PC-3 (cell line): ENCODE measurements around the gene MMD. TPM values are rescaled to one million over a fixed set of nuclear protein-coding genes. Genes with fewer than 3 reads are reported as not detected.
A peak's percentile ranks its signal among the peaks of the same experiment; 100 is the strongest.

ENCODE experiments used
- ATAC-seq: fragments of 200-7000 bp; cut with Tn5 transposase; 2 replicates; pipeline ENCODE4 v1.9.1; 2020; ENCODE audit warnings: mild to moderate bottlenecking, moderate library complexity
- BruUV-seq: library from RNA; stranded (reverse); fragments of 400-500 nt; replicated peaks from 2 replicates; lab custom pipeline; 2021; lab: Mats Ljungman, UMichigan
- CTCF ChIA-PET: fragments of 300-600 bp; sonication (Branson Sonifier 250); formaldehyde crosslinking; loops from one replicate; lab custom pipeline; 2022; ENCODE audit warnings: antibody characterized with exemption; lab: Charles Lee
- POLR2A ChIA-PET: fragments of 300-600 bp; sonication (Branson Sonifier 250); formaldehyde crosslinking; loops from one replicate; lab custom pipeline; 2022; ENCODE audit warnings: antibody characterized with exemption; ENCODE audit not compliant: unreplicated experiment; lab: Charles Lee
- DNase-seq: peaks from one replicate; pipeline ENCODE4 v3.0.0-alpha.2; 2015
- H2AFZ ChIP-seq: fragments of 300-600 bp; sonication (generic); 2 replicates; pipeline ENCODE4 v1.6.0; 2016; ENCODE audit warnings: antibody characterized with exemption, low read length
- H3F3A ChIP-seq: fragments of 300-600 bp; sonication (generic); one replicate; pipeline ENCODE4 v1.6.0; 2017; ENCODE audit warnings: antibody characterized with exemption, low read length, control low read depth, mild to moderate bottlenecking; ENCODE audit not compliant: unreplicated experiment
- H3K27ac ChIP-seq: fragments of 300-600 bp; sonication (generic); 2 replicates; pipeline ENCODE4 v1.5.1; 2016; ENCODE audit warnings: mild to moderate bottlenecking, low read length
- H3K27me3 ChIP-seq: fragments of 300-600 bp; sonication (generic); 2 replicates; pipeline ENCODE4 v1.6.1; 2016; ENCODE audit warnings: low read length, mixed read lengths
- H3K36me3 ChIP-seq: fragments of 300-600 bp; sonication (generic); 2 replicates; pipeline ENCODE4 v1.6.1; 2016; ENCODE audit warnings: low read depth, mixed run types, low read length, mixed read lengths
- H3K4me1 ChIP-seq: fragments of 300-600 bp; sonication (generic); 2 replicates; pipeline ENCODE4 v1.5.1; 2016; ENCODE audit warnings: low read length; ENCODE audit not compliant: insufficient read depth
- H3K4me2 ChIP-seq: fragments of 300-600 bp; sonication (generic); 2 replicates; pipeline ENCODE4 v1.6.0; 2016; ENCODE audit warnings: low read length
- H3K4me3 ChIP-seq: fragments of 300-600 bp; sonication (generic); 2 replicates; pipeline ENCODE4 v1.5.1; 2016; ENCODE audit warnings: mild to moderate bottlenecking, low read length, mixed read lengths
- H3K79me2 ChIP-seq: fragments of 300-600 bp; sonication (generic); 2 replicates; pipeline ENCODE4 v1.6.1; 2017; ENCODE audit warnings: low read length, mixed read lengths
- H3K9ac ChIP-seq: fragments of 300-600 bp; sonication (generic); 2 replicates; pipeline ENCODE4 v1.6.0; 2016; ENCODE audit warnings: mild to moderate bottlenecking, low read length
- H3K9me2 ChIP-seq: fragments of 300-600 bp; sonication (generic); replicated peaks from 2 replicates; pipeline ENCODE4 v1.6.1; 2016; ENCODE audit warnings: mixed run types, low read length, mixed read lengths
- H3K9me3 ChIP-seq: fragments of 300-600 bp; sonication (generic); 2 replicates; pipeline ENCODE4 v1.6.1; 2016; ENCODE audit warnings: low read length, mixed read lengths
- H4K20me1 ChIP-seq: fragments of 300-600 bp; sonication (generic); 2 replicates; pipeline ENCODE4 v1.6.1; 2016; ENCODE audit warnings: low read length, mixed read lengths
- EZH2 ChIP-seq: fragments of 300-600 bp; sonication (generic); IDR thresholded peaks from one replicate; pipeline ENCODE4 v1.6.1; 2017; ENCODE audit warnings: antibody characterized with exemption, mild to moderate bottlenecking, low read length; ENCODE audit not compliant: unreplicated experiment
- EZH2phosphoT487 ChIP-seq: fragments of 300-600 bp; sonication (generic); IDR thresholded peaks from 2 replicates; pipeline ENCODE4 v1.6.1; 2018; ENCODE audit warnings: mild to moderate bottlenecking, antibody characterized with exemption, low read length, borderline replicate concordance
- intact Hi-C: fragments of 100-400 bp; cut with micrococcal nuclease; formaldehyde crosslinking; loops from 2 replicates; pipeline ENCODE4 v1.9.0; 2023
- total RNA-seq: library from RNA; depleted of rRNA; stranded (reverse); fragments of >200 nt; gene quantifications from 2 replicates; pipeline ENCODE4 v1.2.3, GENCODE V29; 2014
- TF ChIP-seq, protein P1 (sequence below): fragments of 300-600 bp; sonication (generic); conservative IDR thresholded peaks from 2 replicates; pipeline ENCODE4 v1.5.1; 2017; ENCODE audit warnings: antibody characterized with exemption, low read depth, mild to moderate bottlenecking, low read length

The MMD gene
- total RNA-seq, 1 experiment from 2014 or later, result 24.1 TPM

- Histone ChIP-seq H3K79me2 (no peaks in the 10 kb centered on the region), H3K4me1 (no peaks in the 10 kb centered on the region), H3F3A (no peaks in the 10 kb centered on the region), H3K9me3 (no peaks in the 10 kb centered on the region), H3K27me3 (0 out of 2 replicates have a peak, but pooled peaks cover 4% of the 10 kb centered on the region), H2AFZ (no peak overlapping the region), H3K4me3 (no peak overlapping the region), H3K4me2 (no peak overlapping the region), H3K27ac (no peak overlapping the region), H4K20me1 (no peaks in the 10 kb centered on the region), H3K36me3 (no peaks in the 10 kb centered on the region), H3K9ac (no peak overlapping the region), H3K9me2 (no peaks in the 10 kb centered on the region)
- ChIA-PET CTCF (no interaction called here), POLR2A (no interaction called here)
- intact Hi-C loops, result no loop called here
- ATAC-seq, result no peak
- BruUV-seq, result no TSS peak
- DNase-seq, result no peak
- TF ChIP-seq, protein P1, sequence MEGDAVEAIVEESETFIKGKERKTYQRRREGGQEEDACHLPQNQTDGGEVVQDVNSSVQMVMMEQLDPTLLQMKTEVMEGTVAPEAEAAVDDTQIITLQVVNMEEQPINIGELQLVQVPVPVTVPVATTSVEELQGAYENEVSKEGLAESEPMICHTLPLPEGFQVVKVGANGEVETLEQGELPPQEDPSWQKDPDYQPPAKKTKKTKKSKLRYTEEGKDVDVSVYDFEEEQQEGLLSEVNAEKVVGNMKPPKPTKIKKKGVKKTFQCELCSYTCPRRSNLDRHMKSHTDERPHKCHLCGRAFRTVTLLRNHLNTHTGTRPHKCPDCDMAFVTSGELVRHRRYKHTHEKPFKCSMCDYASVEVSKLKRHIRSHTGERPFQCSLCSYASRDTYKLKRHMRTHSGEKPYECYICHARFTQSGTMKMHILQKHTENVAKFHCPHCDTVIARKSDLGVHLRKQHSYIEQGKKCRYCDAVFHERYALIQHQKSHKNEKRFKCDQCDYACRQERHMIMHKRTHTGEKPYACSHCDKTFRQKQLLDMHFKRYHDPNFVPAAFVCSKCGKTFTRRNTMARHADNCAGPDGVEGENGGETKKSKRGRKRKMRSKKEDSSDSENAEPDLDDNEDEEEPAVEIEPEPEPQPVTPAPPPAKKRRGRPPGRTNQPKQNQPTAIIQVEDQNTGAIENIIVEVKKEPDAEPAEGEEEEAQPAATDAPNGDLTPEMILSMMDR, result no peak
- no peak for TF ChIP-seq EZH2phosphoT487
- TF ChIP-seq EZH2, result no peak
Measured at GRCh38 chr17:55383771-55384642, 37.6 kb downstream of the MMD start.

- Histone ChIP-seq H3K9me3 (no peaks in the 10 kb centered on the region), H3K79me2 (no peaks in the 10 kb centered on the region), H3K4me2 (no peak overlapping the region), H4K20me1 (no peaks in the 10 kb centered on the region), H3K27me3 (0 out of 2 replicates have a peak, but pooled peaks cover 4% of the 10 kb centered on the region), H3K36me3 (no peaks in the 10 kb centered on the region), H3K27ac (no peak overlapping the region), H3K4me3 (no peak overlapping the region), H3K9ac (no peak overlapping the region), H3K9me2 (no peaks in the 10 kb centered on the region), H2AFZ (no peak overlapping the region), H3F3A (no peaks in the 10 kb centered on the region), H3K4me1 (no peaks in the 10 kb centered on the region)
- ChIA-PET CTCF (no interaction called here), POLR2A (no interaction called here)
- intact Hi-C loops, result no loop called here
- TF ChIP-seq EZH2phosphoT487, result no peak
- BruUV-seq, result no TSS peak
- DNase-seq, result peak; percentile 10
- no peak for ATAC-seq
Measured at GRCh38 chr17:55381017-55381770, 40.4 kb downstream of the MMD start.

DNA sequence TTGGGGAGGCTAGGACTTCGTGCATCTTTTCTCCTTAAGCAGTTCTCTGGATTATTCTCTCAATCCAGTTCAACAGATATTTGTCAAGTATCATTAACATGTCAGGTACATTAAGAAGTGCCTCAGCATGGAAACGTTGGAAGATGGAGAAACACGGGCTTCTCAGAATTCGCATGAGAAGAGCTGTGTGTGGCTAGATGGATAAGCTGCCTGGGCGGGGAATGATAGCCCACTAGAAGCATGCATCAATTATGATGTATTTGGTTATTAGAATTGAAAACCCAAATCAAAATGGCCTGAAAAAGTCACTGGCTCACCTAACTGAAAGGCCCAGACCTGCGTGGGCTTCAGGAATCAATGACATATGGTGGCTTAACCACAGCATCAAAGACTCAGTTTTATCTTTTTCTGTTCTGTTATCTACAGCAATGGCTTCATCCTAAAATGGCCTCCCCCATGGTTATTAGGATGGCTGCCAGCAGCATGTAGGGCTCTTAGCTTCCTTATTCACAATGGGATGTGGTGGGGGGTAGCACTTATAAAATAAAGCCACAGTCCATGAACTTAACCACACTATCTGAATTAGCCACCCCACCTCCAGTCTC lies 43.9 kb downstream of the MMD start:
- Histone ChIP-seq H3K4me1 (no peaks in the 10 kb centered on the region), H4K20me1 (no peaks in the 10 kb centered on the region), H3K79me2 (no peaks in the 10 kb centered on the region), H3F3A (no peaks in the 10 kb centered on the region), H2AFZ (no peak overlapping the region), H3K4me3 (no peak overlapping the region), H3K36me3 (no peaks in the 10 kb centered on the region), H3K9me3 (no peaks in the 10 kb centered on the region), H3K9me2 (no peaks in the 10 kb centered on the region), H3K4me2 (no peak overlapping the region), H3K27ac (no peak overlapping the region), H3K27me3 (0 out of 2 replicates have a peak, but pooled peaks cover 4% of the 10 kb centered on the region), H3K9ac (no peak overlapping the region)
- ChIA-PET CTCF (no interaction called here), POLR2A (no interaction called here)
- DNase-seq (no peak), ATAC-seq (no peak)
- intact Hi-C loops, result no loop called here
- TF ChIP-seq EZH2, result no peak
- BruUV-seq, result no TSS peak
